ENCODE measurements around the gene NSUN3.

NSUN3 gene

DNA sequence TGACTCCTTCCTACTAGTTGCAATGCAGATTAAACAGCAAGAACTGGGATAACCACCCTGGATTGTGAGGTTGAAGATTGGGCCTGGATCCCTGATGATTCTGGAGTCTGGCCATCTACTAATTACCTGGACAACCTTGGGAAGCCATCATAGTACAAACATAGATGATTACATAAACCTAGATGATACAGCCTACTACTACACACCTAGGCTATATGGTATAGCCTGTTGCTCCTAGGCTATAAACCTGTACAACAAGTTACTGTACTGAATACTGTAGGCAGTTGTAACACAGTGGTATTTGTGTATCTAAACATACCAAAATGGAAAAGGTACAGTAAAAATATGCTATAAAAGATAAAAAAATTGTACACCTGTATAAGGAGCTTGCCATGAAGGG lies 48.0 kb downstream of the NSUN3 start:
- H3K27ac ChIP-seq, result no peak overlapping the region
- TF ChIP-seq, protein P1, sequence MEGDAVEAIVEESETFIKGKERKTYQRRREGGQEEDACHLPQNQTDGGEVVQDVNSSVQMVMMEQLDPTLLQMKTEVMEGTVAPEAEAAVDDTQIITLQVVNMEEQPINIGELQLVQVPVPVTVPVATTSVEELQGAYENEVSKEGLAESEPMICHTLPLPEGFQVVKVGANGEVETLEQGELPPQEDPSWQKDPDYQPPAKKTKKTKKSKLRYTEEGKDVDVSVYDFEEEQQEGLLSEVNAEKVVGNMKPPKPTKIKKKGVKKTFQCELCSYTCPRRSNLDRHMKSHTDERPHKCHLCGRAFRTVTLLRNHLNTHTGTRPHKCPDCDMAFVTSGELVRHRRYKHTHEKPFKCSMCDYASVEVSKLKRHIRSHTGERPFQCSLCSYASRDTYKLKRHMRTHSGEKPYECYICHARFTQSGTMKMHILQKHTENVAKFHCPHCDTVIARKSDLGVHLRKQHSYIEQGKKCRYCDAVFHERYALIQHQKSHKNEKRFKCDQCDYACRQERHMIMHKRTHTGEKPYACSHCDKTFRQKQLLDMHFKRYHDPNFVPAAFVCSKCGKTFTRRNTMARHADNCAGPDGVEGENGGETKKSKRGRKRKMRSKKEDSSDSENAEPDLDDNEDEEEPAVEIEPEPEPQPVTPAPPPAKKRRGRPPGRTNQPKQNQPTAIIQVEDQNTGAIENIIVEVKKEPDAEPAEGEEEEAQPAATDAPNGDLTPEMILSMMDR (conservative IDR thresholded peaks at IDR 0.05), result no peak
- TF ChIP-seq ZFX (IDR thresholded peaks at IDR 0.05), result no peak

DNA sequence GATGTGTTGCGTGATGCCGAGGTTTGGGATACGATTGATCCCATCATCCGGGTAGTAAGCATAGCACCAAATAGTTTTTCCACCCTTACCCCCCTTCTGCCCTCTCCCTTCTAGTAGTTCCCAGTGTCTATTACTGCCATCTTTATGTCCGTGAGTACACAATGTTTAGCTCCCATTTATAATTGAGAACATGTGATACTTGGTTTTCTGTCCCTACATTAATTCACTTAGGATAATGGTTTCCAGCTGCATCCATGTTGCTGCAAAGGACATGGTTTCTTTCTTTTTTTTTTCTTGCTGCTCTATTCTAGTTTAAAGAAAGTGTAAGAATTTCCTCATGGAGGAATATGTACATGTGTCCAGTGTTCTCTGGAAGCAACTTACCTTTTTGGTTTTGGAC lies 51.8 kb downstream of the NSUN3 start:
- TF ChIP-seq, protein P1 (conservative IDR thresholded peaks at IDR 0.05), result no peak
- no peak for TF ChIP-seq ZFX (IDR thresholded peaks at IDR 0.05)
- H3K27ac ChIP-seq, result no peak overlapping the region

DNA sequence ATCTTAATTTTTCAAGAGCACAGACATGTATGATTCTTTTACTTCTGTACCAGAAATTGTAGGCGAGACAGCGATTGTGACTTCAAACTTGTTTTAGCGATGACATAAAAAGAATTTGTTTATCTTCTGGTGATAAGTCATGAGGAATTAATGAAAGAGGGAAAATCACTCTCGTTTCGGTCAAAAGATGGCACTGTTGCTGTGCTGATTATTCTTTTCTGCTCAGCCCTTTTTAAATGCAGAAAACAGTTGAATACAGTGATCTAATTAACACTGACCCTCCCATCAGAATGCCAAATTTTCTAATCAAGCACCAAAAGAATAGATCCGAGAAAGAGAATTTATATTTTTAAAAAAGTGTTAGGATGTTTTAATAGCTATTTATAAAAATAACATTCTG lies 52.6 kb downstream of the NSUN3 start:
- no peak overlapping the region for H3K27ac ChIP-seq
- TF ChIP-seq ZFX (IDR thresholded peaks at IDR 0.05), result no peak
- TF ChIP-seq, protein P1 (conservative IDR thresholded peaks at IDR 0.05), result peak; percentile 54

DNA sequence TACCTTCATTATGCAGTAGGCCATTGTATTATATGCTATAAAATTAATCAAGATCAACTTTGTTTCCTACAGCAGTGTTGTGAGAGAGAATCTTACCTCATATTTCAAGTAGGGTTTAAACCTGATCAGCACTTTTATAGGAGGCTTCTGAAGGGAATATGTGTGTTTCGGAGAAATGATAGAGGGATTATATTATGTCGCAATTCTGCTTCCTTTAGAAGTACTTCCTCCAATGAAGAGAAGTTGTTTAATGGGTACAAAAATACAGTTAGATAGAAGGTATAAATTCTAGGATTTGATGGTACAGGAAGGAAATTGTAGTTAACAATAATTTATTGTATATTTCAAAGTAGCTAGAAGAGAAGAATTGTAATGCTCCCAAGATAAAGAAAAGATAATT lies 54.9 kb downstream of the NSUN3 start:
- TF ChIP-seq ZFX (IDR thresholded peaks at IDR 0.05), result no peak
- TF ChIP-seq, protein P1 (conservative IDR thresholded peaks at IDR 0.05), result no peak
- no peak overlapping the region for H3K27ac ChIP-seq

DNA sequence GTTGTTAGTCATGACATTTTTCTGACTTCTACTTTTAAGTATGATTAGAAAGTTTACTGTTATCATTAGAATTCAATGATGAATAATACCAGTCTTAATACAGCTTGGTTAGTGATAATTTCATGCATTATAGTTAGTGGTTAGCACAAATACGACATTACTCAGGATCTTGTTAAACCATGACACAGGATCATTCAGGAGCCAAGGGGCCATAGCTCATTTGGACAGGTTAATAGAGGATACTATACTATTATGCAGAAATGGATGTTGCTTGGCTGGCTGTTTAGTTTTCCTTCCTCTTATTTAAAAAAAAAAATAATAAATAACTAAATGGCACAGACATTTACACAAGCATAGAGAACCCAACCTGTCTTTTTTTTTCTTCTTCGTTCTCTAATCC lies 55.5 kb downstream of the NSUN3 start:
- no peak overlapping the region for H3K27ac ChIP-seq
- TF ChIP-seq, protein P1 (conservative IDR thresholded peaks at IDR 0.05), result no peak
- TF ChIP-seq ZFX (IDR thresholded peaks at IDR 0.05), result no peak

DNA sequence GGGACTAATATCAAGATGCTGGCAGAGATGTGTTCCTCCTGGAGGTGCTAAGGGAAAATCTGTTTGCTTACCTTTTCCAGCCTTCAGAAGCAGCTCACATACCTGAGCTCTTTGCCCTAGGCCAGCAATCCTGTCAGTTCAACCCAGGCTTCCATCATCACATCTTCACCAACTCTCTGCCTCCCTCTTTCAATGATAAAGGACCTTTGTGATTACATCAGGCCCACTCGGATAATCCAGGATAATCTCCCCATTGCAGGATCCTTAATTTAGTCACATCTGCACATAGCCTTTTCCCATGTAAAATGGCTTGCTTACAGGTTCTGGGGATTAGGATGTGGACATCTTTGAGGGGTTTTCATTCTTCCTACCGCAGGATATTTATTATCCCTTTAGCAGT lies 58.3 kb downstream of the NSUN3 start:
- no peak overlapping the region for H3K27ac ChIP-seq
- no peak for TF ChIP-seq ZFX (IDR thresholded peaks at IDR 0.05)
- TF ChIP-seq, protein P1 (conservative IDR thresholded peaks at IDR 0.05), result no peak

DNA sequence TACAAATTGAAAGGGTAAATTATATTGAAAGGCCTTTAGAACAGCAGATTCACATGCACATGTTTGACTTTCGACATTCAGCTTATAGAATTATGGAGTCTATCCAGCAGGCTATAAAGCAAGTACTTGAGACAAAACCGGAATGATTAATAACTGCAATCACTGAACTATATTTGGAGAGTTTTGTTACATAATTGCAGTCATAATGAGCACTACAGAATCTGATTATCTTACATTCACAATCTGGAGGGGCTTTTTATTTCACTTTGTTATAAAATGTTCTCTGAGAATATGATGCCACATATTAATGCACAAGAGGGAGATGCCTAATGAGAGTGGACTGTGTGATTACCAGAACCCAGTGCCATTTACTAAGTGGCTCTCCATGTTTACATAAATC lies 64.3 kb downstream of the NSUN3 start:
- no peak overlapping the region for H3K27ac ChIP-seq
- TF ChIP-seq, protein P1 (conservative IDR thresholded peaks at IDR 0.05), result no peak
- TF ChIP-seq ZFX (IDR thresholded peaks at IDR 0.05), result no peak
